ENCODE data around the gene ZFP92.
"Not testable (repeated sequence)": the region's sequence is repeated elsewhere in the genome, so short reads cannot be mapped to it uniquely, and the experiment has no call there.

Gene ZFP92

DNA sequence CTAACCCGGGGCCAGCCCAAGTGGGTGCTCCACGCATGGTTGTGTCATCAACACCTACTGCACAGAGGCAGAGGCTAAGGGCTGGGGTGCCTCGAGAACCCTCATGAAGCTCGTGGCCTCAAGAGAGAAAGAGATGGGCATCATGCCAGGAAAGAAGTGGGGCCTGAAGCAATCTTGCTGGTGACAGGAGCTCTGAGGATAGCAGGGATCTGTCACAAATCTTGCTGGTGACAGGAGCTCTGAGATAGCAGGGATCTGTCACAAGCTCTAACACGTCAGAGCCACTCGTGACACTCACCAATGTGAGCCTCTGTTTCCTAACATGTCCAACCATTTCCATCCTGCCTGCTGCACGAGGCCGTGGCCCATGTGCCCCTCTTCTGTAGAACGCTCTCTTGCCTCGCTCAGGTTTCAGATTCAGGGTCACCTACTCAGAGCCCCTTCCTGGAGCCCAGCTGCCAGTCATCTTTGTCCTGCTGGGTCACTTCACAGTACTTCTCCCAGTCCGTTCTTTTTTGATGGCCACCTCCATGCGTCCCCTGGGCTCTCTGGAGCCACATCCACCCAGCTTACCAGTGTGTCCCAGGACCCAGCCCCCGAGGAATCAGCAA lies 31.2 kb upstream of the ZFP92 start:
- TF ChIP-seq ZNF274 (IDR thresholded peaks at IDR 0.05; ENCODE audit: low read depth, low read length), result no peak
- H3K4me3 ChIP-seq (ENCODE audit: low read length), result no peak overlapping the region

DNA sequence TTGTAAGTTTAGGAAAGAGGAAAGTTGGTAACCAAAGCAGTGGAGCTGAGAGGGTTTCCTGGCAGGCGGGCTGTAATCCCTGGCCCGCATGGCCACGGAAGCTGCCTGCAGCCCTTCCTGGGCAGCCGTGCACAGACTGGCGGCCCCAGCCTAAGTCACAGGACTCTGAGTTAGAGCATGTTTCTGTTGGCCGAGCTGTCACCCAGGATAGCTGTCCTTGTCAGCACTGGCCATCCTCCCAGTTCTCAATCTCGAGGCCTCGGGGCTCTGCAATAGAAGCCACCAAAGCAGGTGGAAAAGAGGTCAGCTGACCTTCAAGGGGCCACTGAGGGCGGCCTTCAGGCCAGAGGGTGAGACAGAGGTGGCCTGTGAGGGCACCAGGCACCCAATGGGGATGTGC lies 30.6 kb upstream of the ZFP92 start:
- TF ChIP-seq ZNF274 (IDR thresholded peaks at IDR 0.05; ENCODE audit: low read depth, low read length), result no peak
- no peak overlapping the region for H3K4me3 ChIP-seq (ENCODE audit: low read length)

- TF ChIP-seq ZNF274 (IDR thresholded peaks at IDR 0.05; ENCODE audit: low read depth, low read length), result no peak
- H3K4me3 ChIP-seq (ENCODE audit: low read length), result no peak overlapping the region
Measured at GRCh38 chrX:153381684-153382532, 29.4 kb upstream of the ZFP92 start.

DNA sequence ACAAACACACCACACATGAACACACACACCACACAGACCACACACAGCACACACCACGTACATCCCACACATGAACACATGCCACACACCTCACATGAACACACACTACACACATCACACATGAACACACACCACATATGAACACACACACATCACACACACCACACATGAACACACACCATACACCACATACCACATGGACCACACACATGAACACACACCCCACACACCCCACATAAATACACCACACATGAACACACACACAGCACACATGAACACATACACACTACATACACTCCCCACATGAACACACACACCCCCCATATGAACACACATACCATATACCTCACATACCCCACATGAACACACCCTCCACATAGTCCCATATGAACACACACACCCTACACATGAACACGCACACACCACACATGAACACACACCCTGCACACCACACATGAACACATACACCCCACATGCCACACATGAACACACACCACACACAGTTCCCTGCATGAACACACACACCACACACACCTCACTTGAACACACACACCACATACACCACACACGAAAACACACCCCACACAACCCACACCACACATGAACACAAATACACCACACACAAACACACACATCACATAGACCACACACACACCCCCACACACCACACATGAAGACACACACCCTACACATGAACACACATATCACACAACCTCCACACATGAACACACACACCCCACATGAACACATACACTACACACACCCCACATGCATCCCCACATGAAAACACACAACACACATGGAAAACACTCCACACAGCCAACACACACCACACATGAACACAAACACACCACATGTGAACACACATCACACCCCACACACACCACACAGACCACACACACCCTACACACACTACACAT lies 28.4 kb upstream of the ZFP92 start:
- H3K4me3 ChIP-seq (ENCODE audit: low read length), result no peak overlapping the region
- no peak for TF ChIP-seq ZNF274 (IDR thresholded peaks at IDR 0.05; ENCODE audit: low read depth, low read length)

DNA sequence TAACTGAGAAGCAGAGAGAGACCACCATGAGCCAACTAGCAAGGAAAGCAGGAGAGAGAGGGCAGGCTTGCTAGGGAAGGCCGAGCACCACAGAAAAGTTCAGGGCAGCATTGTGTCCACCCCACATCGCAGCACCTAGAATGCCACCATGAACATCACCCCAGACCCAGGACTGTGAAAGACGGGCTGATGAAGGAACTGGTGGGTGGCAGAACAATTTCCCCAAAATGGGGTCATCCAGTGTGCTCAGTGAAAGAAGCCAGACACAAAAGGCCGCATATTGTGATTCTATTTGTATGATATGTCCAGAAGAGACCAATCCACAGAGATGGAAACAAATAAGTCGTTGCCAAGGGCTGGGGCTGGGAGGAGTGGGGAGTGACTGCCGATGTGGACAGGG lies 26.9 kb upstream of the ZFP92 start:
- H3K4me3 ChIP-seq (ENCODE audit: low read length), result no peak overlapping the region
- TF ChIP-seq ZNF274 (IDR thresholded peaks at IDR 0.05; ENCODE audit: low read depth, low read length), result no peak

DNA sequence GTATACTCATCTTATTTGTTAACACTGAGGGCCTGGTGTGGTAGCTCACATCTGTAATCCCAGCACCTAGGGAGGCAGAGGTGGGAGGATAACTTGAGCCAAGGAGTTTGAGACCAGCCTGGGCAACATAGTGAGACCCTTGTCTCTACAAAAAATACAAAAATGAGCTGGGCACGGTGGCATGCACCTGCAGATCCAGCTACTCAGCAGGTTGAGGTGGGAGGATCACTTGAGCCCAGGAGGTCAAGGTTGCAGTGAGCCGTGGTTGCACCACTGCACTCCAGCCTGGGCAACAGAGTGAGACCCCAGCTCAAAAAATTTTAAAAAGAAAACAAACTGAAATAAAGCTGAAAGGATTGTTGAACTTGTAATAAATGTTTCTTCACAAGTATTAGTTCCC lies 26.3 kb upstream of the ZFP92 start:
- H3K4me3 ChIP-seq (ENCODE audit: low read length), result not testable (repeated sequence)

GRCh38 chrX:153386097-153386496 lies 25.2 kb upstream of the ZFP92 start:
- TF ChIP-seq ZNF274 (IDR thresholded peaks at IDR 0.05; ENCODE audit: low read depth, low read length), result no peak
- no peak overlapping the region for H3K4me3 ChIP-seq (ENCODE audit: low read length)

DNA sequence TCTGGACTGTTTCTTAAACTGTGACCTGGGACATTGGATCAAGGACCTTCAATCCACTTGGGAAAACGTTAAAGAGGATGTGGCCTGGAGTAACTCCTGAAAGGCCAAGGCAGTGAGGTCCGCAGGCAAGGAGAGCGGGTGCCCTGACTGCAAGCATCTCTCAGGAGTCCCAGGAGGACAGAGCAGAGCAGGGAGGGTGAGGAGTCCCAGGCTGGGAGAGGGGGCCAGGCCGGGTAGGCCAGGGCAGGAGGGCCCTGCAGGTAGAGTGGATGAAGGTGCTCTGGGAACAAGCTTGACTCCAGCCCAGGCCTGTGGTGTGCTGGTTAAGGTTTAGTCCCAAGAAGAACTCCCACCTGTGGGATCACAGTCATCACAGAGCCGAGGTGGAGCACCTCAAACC lies 23.9 kb upstream of the ZFP92 start:
- H3K4me3 ChIP-seq (ENCODE audit: low read length), result no peak overlapping the region
- no peak for TF ChIP-seq ZNF274 (IDR thresholded peaks at IDR 0.05; ENCODE audit: low read depth, low read length)

GRCh38 chrX:153387987-153388721 lies 23.1 kb upstream of the ZFP92 start:
- TF ChIP-seq ZNF274 (IDR thresholded peaks at IDR 0.05; ENCODE audit: low read depth, low read length), result no peak

GRCh38 chrX:153388722-153389459 lies 22.4 kb upstream of the ZFP92 start:
- TF ChIP-seq ZNF274 (IDR thresholded peaks at IDR 0.05; ENCODE audit: low read depth, low read length), result no peak

More at GRCh38 chrX:153387987-153388721, 23.1 kb upstream of the ZFP92 start:
- H3K4me3 ChIP-seq (ENCODE audit: low read length), result no peak overlapping the region

GRCh38 chrX:153389460-153389768 lies 21.9 kb upstream of the ZFP92 start:
- not testable (repeated sequence) for H3K4me3 ChIP-seq (ENCODE audit: low read length)

More at GRCh38 chrX:153388722-153389459, 22.4 kb upstream of the ZFP92 start:
- H3K4me3 ChIP-seq (ENCODE audit: low read length), result no peak overlapping the region

- TF ChIP-seq ZNF274 (IDR thresholded peaks at IDR 0.05; ENCODE audit: low read depth, low read length), result no peak
- H3K4me3 ChIP-seq (ENCODE audit: low read length), result no peak overlapping the region
Measured at GRCh38 chrX:153392642-153393321, 18.5 kb upstream of the ZFP92 start.

DNA sequence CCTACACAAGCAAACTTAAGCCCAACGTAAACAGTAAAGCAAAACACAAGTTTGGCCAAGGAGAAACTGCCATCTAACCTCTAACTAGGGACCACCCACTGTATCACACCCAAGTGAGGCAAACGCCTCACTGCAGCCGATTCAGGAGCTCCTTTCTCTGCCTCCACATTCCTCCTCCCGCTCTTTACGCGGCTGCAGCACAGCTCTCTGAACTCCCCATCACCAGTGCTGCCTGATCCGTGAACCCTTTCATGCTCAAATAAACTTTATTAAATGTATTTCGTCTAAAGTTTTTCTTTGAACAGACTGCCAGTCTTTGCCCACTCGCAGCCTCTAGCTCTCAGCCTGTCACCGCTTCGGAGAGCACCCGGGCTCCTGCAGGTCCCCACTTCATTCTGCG lies 16.7 kb upstream of the ZFP92 start:
- no peak overlapping the region for H3K4me3 ChIP-seq (ENCODE audit: low read length)
- no peak for TF ChIP-seq ZNF274 (IDR thresholded peaks at IDR 0.05; ENCODE audit: low read depth, low read length)
